HG02885 (cell line): Measurements from ENCODE around the gene RAB6B.

Source experiments
- ATAC-seq: cut with Tn5 transposase; IDR thresholded peaks from one replicate; pipeline ENCODE4 v1.9.1; 2021; ENCODE audit warnings: mild to moderate bottlenecking; ENCODE audit not compliant: unreplicated experiment, poor library complexity

RAB6B gene

DNA sequence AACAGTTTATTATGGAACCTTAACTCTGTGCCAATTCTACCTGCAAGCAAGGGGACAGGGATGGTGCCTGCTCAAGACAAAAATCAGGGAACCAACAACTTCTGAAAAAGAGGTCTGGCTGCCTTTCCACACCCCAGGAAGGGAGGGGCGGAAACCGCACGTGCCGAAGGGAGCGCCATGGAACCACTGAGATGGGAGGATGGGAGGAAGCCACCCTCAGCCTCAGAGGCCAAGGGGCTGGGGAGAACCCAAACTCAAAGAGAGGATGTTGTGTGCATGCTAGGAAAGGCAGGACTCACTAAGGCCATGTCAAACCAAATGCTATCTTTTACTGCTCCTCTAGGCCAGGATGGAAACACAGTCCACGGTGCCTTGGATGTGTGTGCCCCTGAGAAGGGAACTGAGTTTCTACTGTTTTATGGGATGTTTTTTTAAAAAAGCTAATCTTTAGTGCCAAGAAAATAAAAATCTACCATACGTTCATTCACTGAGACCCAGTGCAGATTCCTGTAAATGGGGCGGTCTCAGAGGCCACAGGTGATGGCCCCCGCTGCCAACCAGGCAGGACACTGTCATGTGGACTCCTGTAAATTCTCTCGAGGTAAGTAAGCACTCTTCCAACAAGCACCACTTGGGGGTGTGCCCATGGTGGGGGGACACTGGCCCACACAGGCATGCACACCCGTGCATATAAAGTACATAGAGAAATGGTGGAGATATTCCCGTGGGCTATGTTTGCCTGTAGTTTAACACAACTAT, 69.5 kb downstream of the RAB6B start:
- no peak for ATAC-seq

GRCh38 chr3:133824961-133825485, 70.7 kb downstream of the RAB6B start:
- no peak for ATAC-seq

DNA sequence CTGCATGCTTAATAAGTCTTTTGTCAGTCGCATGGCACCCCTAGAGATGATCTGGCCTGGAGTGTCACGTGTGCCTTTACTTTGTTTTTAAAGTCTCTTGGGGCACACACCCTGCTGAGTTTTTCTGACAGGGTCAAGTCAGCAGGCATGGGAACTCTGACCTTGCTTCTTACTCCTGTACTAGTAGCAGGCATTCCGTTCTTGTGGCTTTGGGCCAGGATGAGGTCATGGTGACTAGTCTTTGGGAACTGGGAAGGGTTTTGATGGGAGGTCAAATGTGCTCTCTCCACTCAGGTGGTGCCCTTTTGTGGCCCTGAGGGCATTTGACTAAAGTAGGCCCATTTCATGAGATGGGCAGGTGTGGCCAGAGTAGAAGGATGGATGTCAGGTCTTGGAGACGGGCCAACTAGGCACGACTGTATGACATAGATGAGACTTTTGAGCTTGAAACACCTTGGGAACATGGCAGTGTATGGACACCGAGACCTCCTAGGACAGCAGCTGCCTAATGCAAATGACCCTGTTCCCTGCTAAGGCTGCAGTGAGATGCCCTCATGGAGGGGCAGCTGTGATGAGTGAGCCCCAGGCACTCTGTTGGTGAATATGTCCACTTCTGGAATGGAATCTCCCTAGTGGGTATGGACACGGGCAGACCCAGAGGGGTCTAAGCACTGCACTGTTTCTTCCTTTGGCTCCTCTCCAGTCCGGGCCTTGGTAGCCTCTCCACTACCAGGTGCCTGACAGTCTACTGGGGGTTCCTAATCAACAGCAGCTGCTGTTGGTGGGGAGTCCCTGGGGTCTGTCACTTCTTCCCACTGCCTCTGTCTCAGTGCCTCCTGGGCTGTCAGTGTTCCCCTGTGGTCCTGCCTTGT, 73.7 kb downstream of the RAB6B start:
- ATAC-seq: no peak

DNA sequence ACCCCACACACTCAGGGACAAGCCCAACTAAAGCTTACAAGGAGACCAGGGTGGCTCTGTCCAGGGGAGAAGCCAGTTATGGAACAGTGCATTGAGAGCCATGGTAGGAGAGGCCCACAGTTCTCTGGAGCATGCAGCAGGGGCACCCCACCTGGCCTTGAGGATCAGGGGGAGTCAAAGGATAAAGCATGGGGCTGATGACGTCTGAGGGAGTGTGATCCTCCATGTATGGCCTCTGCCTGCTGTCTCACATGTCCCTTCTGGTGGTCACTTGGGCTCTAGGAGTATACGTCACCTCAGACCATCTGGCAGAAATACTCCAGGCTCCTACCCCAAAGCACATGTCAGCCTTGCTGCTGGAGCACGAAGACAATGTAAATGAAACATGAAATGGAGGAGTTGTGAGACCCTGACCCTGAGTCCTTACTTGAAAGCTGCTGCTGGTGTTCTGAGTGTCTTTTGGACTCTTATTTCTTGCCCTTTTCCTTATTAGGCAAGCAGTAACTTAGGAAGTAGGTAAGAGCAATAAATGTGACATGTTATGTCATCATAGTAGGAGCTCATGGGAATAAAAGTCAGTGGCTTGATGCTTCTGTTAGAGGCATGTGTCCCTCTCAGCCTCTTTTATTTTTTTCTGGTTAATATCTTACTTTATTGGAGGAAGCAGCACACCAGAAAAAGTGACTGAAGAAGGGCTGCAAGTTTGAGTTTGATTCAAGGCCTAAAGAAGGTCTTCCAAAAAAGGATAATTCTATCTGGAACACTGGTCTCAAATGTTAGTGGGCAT, 74.6 kb downstream of the RAB6B start:
- no peak for ATAC-seq

DNA sequence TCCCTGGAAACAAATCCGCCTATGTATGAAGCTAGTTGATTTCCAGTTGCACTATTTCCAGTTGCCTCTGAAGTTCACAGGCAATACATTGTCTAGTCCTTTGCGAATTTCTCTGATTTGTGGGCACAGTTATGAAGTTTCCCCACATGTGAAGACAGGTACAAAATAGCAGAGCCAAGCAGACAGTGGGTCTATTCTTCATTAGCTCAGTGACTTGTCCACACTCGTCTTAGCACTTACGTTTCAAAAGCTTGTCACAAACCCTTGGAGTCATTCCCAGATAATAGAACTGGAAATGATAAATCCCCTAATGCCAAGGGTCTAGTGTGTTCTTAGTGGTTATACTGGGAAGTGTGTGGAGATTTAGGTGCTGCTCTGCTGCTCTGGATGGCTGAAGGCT, 75.6 kb downstream of the RAB6B start:
- ATAC-seq: no peak

DNA sequence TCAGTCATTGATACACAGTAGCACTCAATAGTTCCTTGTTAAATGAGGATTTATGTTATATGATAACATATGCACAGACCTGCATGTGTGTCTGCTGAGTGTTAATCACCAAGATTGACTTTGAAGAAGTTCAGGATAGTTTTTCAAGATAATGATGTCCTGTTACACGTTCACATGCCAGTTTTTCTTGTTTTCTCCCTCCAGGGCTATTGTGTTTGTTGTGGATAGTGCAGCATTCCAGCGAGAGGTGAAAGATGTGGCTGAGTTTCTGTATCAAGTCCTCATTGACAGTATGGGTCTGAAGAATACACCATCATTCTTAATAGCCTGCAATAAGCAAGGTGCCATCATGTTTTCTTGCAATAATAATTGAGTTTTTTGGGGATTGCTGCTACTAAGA, 80.3 kb downstream of the RAB6B start:
- no peak for ATAC-seq

DNA sequence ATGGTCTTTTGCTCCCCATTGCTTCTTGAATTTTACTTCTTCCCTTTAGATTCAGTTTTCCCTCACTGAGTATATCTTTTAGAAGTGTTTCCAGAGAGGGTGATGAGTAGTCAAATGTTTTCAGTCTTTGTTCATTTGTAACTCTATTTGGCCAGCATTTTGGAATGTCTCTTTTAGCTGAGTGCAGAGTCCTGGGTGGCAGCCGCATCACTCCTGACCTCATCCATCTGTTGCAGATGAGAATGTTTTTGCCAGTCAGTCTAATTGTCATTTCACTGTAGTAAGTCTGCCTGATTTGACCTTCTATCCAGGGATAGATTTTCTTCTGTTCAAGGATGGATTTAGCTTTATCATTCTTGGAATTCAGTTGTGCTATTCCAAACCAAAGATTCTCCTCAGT, 82.8 kb downstream of the RAB6B start:
- ATAC-seq: no peak

- ATAC-seq: peak; percentile 98
These were observed 89.8 kb downstream of the RAB6B start, which contains the start of gene SRPRB for GRCh38 chr3:133805702-133806475. TSS of gene SRPRB (plus strand) at chr3:133805815. CDS start at chr3:133805849, 34 bp downstream.

DNA sequence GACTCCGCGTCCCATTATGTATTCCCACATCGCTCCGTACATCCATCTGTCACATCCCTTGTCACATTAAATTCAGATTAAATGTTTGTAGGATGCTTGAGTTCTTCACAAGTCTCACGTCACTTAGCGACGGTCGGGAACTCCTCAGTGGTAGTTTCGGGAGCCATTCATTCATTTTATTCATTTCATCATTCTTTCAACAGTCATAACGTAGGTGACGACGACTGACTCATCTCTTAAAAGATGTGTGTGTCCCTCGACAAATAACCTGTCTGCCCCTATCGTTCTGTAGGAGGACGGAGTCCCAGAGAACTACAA, 90.3 kb downstream of the RAB6B start:
- no peak for ATAC-seq

DNA sequence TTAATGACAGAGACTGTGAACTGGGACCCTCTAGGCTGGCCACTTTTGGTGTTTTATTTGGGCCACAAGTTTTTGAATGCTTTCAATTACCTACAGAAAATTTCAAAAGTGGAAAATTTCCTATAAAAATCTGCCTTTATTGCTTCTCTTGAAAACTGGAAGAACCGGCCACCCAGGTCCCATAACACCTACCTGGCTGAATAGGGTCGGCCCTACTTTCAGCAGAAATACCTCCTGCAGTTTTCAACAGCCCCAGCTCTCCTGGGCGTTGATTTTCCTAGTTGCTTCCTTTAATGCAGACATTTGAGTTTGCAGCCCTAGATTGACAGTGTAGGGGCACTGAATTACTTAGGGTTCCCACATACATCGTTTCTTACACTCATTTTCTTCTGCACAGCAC, 90.8 kb downstream of the RAB6B start:
- no peak for ATAC-seq

DNA sequence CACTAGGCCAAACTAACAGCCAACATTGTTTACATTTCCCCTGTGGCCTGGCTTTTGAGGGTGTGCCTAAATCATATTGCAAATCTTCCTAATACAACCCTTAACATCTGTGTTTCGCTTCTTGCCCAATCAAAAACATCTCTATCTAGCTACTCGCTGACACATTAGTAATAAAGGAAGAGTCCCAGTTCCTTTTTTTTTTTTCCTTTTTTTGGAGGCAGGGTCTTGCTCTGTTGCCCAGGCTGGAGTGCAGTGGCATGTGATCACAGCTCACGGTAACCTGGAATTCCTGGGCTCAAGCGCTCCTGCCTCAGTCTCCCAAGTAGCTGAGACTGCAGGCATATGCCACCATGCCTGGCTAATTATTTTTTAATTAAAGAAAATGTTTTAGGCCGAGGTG, 92.2 kb downstream of the RAB6B start:
- ATAC-seq: no peak

DNA sequence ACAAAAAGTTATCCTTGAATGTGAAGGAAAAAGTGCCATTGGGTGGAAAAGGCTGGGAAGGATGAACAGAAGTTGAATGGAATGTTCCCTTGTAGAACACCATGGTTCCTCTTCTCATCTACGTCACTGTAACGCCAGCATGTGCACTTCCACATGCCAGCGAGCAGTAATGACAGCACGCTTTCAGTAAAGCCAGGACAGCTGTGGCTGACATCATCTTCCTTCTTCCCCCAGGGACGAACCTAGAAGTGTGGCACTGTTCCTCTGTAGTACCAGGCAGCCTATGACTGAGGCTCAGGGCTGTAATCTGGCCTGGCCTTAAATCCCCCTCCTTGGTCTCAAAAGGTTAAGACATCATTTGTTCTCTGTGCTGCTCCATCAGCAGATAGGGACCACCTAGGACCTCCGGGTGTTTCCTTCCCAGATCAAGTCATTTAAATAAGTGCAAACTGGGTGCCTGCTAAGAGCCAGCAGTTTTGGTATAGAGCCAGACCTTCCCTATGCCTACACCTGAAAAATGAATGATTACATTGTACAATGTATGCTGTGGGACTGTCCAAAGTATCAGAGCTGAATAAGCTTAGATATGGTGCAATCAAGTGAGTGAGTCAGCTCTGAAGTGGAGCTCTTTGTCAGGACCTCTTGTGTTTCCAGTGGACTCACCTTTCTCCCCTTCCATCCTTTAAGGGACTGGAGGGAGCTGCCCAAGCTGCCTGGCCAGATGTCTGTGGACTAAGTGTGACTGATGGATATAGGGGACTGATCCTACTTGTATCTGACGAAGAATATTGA, 95.7 kb downstream of the RAB6B start:
- no peak for ATAC-seq

GRCh38 chr3:133797396-133798105, 98.1 kb downstream of the RAB6B start:
- no peak for ATAC-seq

DNA sequence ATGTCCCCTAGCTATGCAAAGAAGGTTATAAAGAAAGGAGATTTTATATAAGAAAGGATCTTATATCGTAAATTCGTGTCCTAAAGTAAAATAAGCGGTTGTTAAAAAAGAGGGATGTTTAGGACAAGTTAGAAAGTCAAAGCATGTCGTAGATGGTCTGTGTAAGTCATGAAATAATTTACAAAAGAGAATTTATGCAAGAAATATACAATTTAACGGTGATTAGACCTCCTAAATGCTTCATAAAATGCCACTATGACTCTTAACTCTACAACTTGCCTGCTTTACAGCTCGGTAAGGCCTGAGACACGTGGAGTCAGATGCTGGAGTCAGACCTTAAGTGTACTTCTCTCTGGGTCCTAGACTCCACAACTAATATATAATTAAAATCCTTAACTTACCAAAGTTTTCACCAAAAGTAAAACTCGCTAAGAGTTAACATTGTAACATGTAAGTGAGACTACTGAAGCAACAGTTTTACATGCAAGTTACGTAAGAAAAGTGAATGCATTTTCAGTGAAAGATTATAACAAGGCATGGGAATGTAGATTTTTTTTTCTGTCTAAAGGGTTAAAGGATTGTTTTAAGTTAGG, 103.4 kb downstream of the RAB6B start:
- ATAC-seq: no peak

DNA sequence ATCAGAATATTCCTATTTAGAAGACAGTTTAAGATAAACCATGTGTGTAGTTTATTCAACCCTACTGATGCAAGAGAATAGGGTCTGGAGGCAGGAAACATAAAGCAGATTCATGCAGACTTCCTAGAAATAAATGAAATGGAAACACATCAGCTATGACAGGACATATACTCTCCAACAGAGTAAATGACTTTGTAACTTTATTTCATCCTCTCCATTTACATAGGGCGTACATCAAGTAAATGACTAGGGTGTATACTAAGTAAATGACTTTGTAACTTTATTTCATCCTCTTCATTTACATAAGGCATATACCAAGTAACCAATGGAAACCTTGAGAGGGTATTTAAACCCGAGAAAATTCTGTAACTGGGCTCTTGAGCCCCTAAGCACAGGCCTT, 107.7 kb downstream of the RAB6B start:
- no peak for ATAC-seq

GRCh38 chr3:133783762-133784161, 111.9 kb downstream of the RAB6B start:
- no peak for ATAC-seq

- ATAC-seq: no peak
These were observed 113.2 kb downstream of the RAB6B start for GRCh38 chr3:133782454-133782853.

DNA sequence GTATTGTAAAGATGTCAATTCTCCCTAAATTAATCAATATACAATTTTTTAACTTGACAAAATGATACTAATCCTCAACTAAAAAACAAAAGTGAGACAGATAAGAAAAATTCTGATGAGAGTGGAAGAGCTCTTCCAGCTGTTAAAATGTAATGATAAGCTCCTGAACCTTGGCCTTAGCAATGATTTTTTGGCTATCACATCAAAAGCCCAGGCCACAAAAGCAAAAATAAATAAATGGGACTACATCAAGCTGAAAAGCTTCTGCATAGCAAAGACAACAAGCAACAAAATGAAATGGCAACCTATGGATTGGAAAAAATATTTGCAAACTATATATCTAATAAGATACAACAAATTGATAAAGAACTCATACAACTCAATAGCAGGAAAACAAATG, 114.1 kb downstream of the RAB6B start:
- no peak for ATAC-seq
